Stomach (tissue), 4 donors: Measurements from ENCODE around the gene IGDCC3.

Experiments
- EP300 ChIP-seq: sonication (generic); formaldehyde crosslinking; IDR thresholded peaks from one replicate; pipeline ENCODE4 v1.6.1; 2017; ENCODE audit warnings: antibody characterized with exemption
- POLR2A ChIP-seq, 4 donors: fragments of 450-650 bp; IDR thresholded peaks; one replicate each; pipeline ENCODE4 v1.6.1; 2016; ENCODE audit warnings: antibody characterized with exemption in 4 of 4, control low read depth in 2 of 4, mild to moderate bottlenecking in 1 of 4, moderate library complexity in 1 of 4
- TF ChIP-seq, protein P1 (sequence below), 7 experiments: fragments of 450-650 bp in 4 of 7; fragments of 200-600 bp in 3 of 7; sonication (generic) in 3 of 7; IDR thresholded peaks; one replicate each; pipeline ENCODE4 v1.5.1; 2016 to 2019; ENCODE audit warnings: antibody characterized with exemption in 7 of 7, control low read depth in 2 of 7, mild to moderate bottlenecking in 1 of 7

DNA sequence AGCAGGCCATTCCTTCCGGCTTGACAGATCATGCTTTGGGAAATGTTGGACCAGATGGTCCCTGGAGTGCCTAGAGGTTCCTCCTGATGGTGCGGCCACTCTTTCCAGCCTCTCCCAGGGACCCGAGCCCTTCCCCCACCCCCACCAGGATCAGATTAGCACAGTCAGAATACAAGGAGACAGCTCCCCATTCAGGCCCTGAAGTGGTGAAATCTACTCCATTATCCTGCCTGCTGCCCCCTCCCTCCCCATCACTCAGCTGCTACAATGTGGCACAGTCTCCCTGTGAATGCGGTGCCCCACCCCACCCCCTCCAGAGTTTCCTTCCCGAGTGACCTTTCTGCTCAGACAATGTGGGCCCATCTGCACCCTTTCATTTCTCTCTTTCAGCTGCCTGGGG lies 43.9 kb downstream of the IGDCC3 start:
- TF ChIP-seq, protein P1, sequence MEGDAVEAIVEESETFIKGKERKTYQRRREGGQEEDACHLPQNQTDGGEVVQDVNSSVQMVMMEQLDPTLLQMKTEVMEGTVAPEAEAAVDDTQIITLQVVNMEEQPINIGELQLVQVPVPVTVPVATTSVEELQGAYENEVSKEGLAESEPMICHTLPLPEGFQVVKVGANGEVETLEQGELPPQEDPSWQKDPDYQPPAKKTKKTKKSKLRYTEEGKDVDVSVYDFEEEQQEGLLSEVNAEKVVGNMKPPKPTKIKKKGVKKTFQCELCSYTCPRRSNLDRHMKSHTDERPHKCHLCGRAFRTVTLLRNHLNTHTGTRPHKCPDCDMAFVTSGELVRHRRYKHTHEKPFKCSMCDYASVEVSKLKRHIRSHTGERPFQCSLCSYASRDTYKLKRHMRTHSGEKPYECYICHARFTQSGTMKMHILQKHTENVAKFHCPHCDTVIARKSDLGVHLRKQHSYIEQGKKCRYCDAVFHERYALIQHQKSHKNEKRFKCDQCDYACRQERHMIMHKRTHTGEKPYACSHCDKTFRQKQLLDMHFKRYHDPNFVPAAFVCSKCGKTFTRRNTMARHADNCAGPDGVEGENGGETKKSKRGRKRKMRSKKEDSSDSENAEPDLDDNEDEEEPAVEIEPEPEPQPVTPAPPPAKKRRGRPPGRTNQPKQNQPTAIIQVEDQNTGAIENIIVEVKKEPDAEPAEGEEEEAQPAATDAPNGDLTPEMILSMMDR (IDR thresholded peaks at IDR 0.05), result no peak
- TF ChIP-seq EP300 (no peak), POLR2A (IDR thresholded peaks at IDR 0.05) (no peak)
